HEK293 (cell line): ENCODE data around the gene ZNF735.

Source experiments
- TCF7L2 ChIP-seq: IDR thresholded peaks from 2 replicates; pipeline ENCODE4 v1.6.1; 2011; ENCODE audit warnings: low read depth, mild to moderate bottlenecking, inconsistent platforms, low read length, moderate library complexity, borderline replicate concordance
- ZNF768 ChIP-seq: fragments of 450-650 bp; formaldehyde crosslinking; IDR thresholded peaks from 2 replicates; pipeline ENCODE4 v1.5.1; 2018; ENCODE audit warnings: missing biosample characterization, mild to moderate bottlenecking, missing genetic modification characterization
- ZNF792 ChIP-seq: fragments of 450-650 bp; formaldehyde crosslinking; IDR thresholded peaks from 2 replicates; pipeline ENCODE4 v1.5.1; 2016; ENCODE audit warnings: missing biosample characterization, missing genetic modification characterization
- TF ChIP-seq, protein P1 (sequence below): fragments of 450-650 bp; formaldehyde crosslinking; IDR thresholded peaks from 2 replicates; pipeline ENCODE4 v1.5.1; 2016; ENCODE audit warnings: missing biosample characterization, missing genetic modification characterization

DNA sequence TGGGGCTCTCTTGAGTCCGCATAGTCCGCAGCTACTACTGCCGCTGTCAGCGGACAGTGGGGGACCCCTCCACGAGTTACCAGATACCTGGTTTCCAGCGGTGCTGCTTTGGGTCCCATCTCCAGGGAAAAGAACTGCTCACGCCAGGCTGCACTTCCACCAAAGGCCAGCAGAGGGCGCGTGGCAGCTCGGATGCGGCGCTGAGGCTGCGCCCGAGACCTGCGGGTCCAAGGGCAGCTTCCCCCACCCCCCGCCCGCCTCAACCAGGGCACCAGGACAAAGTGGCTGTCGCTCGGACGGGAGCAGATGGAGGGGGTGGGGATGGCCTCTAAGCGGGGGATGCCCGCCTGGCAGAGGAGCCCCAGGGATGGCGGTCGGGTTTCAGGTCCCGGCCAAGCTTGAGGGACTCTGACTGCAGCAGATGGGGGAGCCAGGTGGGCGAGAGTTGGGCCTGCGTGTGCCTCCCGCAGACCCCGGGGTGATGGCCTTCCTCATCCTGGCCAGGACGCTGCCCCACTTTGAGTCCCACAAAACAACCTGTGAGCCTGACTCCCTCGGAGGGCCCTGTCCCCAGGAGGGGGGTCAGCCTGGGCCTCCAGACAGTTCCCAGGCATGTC, 23.8 kb upstream of the ZNF735 start:
- TF ChIP-seq ZNF792 (tag by site-specific recombination) (no peak), TCF7L2 (no peak), ZNF768 (tag by site-specific recombination) (no peak)
- TF ChIP-seq, protein P1, sequence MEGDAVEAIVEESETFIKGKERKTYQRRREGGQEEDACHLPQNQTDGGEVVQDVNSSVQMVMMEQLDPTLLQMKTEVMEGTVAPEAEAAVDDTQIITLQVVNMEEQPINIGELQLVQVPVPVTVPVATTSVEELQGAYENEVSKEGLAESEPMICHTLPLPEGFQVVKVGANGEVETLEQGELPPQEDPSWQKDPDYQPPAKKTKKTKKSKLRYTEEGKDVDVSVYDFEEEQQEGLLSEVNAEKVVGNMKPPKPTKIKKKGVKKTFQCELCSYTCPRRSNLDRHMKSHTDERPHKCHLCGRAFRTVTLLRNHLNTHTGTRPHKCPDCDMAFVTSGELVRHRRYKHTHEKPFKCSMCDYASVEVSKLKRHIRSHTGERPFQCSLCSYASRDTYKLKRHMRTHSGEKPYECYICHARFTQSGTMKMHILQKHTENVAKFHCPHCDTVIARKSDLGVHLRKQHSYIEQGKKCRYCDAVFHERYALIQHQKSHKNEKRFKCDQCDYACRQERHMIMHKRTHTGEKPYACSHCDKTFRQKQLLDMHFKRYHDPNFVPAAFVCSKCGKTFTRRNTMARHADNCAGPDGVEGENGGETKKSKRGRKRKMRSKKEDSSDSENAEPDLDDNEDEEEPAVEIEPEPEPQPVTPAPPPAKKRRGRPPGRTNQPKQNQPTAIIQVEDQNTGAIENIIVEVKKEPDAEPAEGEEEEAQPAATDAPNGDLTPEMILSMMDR (tag by site-specific recombination) = no peak
